ENCODE results near the gene OCSTAMP.

- TF ChIP-seq, protein P1, sequence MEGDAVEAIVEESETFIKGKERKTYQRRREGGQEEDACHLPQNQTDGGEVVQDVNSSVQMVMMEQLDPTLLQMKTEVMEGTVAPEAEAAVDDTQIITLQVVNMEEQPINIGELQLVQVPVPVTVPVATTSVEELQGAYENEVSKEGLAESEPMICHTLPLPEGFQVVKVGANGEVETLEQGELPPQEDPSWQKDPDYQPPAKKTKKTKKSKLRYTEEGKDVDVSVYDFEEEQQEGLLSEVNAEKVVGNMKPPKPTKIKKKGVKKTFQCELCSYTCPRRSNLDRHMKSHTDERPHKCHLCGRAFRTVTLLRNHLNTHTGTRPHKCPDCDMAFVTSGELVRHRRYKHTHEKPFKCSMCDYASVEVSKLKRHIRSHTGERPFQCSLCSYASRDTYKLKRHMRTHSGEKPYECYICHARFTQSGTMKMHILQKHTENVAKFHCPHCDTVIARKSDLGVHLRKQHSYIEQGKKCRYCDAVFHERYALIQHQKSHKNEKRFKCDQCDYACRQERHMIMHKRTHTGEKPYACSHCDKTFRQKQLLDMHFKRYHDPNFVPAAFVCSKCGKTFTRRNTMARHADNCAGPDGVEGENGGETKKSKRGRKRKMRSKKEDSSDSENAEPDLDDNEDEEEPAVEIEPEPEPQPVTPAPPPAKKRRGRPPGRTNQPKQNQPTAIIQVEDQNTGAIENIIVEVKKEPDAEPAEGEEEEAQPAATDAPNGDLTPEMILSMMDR (IDR thresholded peaks at IDR 0.05) = no peak
- TF ChIP-seq ZFX (IDR thresholded peaks at IDR 0.05; ENCODE audit: borderline replicate concordance) = no peak
Measured at GRCh38 chr20:46581391-46581790, 30.9 kb upstream of the OCSTAMP start.

All from 22Rv1 (cell line).